ENCODE data around the gene PPM1L.

DNA sequence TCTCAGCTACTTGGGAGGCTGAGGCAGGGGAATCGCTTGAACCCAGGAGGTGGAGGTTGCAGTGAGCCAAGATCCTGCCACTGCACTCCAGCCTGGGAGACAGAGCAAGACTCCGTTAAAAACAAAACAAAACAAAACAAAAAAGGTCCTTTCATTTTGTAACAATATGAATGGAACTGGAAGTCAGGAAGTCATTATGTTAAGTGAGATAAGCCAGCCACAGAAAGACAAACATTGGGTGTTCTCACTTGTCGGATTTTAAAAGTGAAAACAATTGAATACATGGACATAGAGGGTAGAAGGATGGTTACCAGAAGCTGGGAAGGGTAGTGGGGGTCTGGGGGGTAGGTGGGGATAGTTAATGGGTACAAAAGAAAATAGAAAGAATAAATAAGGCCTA lies 361.6 kb downstream of the PPM1L start:
- TF ChIP-seq, protein P1, sequence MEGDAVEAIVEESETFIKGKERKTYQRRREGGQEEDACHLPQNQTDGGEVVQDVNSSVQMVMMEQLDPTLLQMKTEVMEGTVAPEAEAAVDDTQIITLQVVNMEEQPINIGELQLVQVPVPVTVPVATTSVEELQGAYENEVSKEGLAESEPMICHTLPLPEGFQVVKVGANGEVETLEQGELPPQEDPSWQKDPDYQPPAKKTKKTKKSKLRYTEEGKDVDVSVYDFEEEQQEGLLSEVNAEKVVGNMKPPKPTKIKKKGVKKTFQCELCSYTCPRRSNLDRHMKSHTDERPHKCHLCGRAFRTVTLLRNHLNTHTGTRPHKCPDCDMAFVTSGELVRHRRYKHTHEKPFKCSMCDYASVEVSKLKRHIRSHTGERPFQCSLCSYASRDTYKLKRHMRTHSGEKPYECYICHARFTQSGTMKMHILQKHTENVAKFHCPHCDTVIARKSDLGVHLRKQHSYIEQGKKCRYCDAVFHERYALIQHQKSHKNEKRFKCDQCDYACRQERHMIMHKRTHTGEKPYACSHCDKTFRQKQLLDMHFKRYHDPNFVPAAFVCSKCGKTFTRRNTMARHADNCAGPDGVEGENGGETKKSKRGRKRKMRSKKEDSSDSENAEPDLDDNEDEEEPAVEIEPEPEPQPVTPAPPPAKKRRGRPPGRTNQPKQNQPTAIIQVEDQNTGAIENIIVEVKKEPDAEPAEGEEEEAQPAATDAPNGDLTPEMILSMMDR (IDR thresholded peaks at IDR 0.05; ENCODE audit: borderline replicate concordance, extremely low read depth, low read length, poor library complexity, severe bottlenecking) = no peak
- TF ChIP-seq EZH2 (IDR thresholded peaks at IDR 0.05; ENCODE audit: borderline replicate concordance, low read depth, low read length, severe bottlenecking) = no peak
